HepG2 (cell line): Measurements from ENCODE around the gene IFNA4. TPM values are rescaled to one million over a fixed set of nuclear protein-coding genes. Genes with fewer than 3 reads are reported as not detected.
"Not testable (repeated sequence)": the region's sequence is repeated elsewhere in the genome, so short reads cannot be mapped to it uniquely, and the experiment has no call there.

Experiments used
- ATAC-seq: fragments of 200-7000 bp; cut with Tn5 transposase; 3 replicates; pipeline ENCODE4 v1.9.1; 2020; ENCODE audit warnings: mild to moderate bottlenecking, moderate library complexity
- BruUV-seq: library from RNA; stranded (reverse); fragments of 400-500 nt; replicated peaks from 2 replicates; lab custom pipeline; 2021; lab: Mats Ljungman, UMichigan
- CTCF ChIA-PET: fragments of 300-600 bp; formaldehyde crosslinking; extraction: SDS; loops from one replicate; lab custom pipeline; 2021; ENCODE audit warnings: low total read pairs, inconsistent platforms, low intra/inter-chr PET ratio; lab: Yijun Ruan, JAX
- POLR2A ChIA-PET: fragments of 350-600 bp; sonication (Branson Sonifier 250); formaldehyde crosslinking; loops from one replicate; lab custom pipeline; 2020; ENCODE audit warnings: antibody characterized with exemption, inconsistent platforms; lab: Yijun Ruan, JAX
- DNase-seq: peaks from one replicate; pipeline ENCODE4 v3.0.0-alpha.2; 2015; ENCODE audit warnings: low spot score
- FAIRE-seq: peaks from 3 replicates; lab custom pipeline; 2011; peaks lifted over from hg19 to GRCh38; lab: Jason Lieb, UNC
- H2AFZ ChIP-seq: one replicate; pipeline ENCODE4 v1.6.1; 2011; ENCODE audit warnings: low read length, inconsistent platforms
- H3K27ac ChIP-seq: fragments of 300-600 bp; 3 replicates; pipeline ENCODE4 v1.8.0; 2011; ENCODE audit warnings: mixed run types, mild to moderate bottlenecking, mixed read lengths, low read length, inconsistent platforms; ENCODE audit not compliant: insufficient read depth; ENCODE audit errors: extremely low read length
- H3K27me3 ChIP-seq, 2 experiments: fragments of 200-600 bp in 1 of 2; 2 replicates in 1 of 2; 3 replicates in 1 of 2; pipeline versions ENCODE4 v1.6.0 to v1.8.0; 2011; ENCODE audit warnings: low read length in 2 of 2, mild to moderate bottlenecking in 2 of 2, moderate library complexity in 2 of 2, inconsistent platforms in 1 of 2; ENCODE audit not compliant: insufficient read depth in 2 of 2, control insufficient read depth in 1 of 2
- H3K36me3 ChIP-seq, 2 experiments: fragments of 200-600 bp in 1 of 2; replicated peaks in 1 of 2; 2 replicates in 1 of 2; 3 replicates in 1 of 2; pipeline versions ENCODE4 v1.5.1 to v1.8.0; 2011; ENCODE audit warnings: low read length in 2 of 2, inconsistent platforms in 1 of 2; ENCODE audit not compliant: insufficient read depth in 2 of 2, control insufficient read depth in 1 of 2
- H3K4me1 ChIP-seq: 2 replicates; pipeline ENCODE4 v1.5.1; 2012; ENCODE audit warnings: low read length, inconsistent platforms; ENCODE audit not compliant: insufficient read depth
- H3K4me2 ChIP-seq: 2 replicates; pipeline ENCODE4 v1.6.0; 2011; ENCODE audit warnings: low read depth, low read length, inconsistent platforms
- H3K4me3 ChIP-seq, 3 experiments: fragments of 200-600 bp in 1 of 3; sonication (generic), shearing (Covaris generic) in 1 of 3; replicated peaks in 1 of 3; 2 replicates each; pipeline ENCODE4 v1.5.1; 2011 to 2016; ENCODE audit warnings: low read length in 3 of 3, inconsistent platforms in 2 of 3, low read depth in 2 of 3, mild to moderate bottlenecking in 2 of 3, control low read depth in 1 of 3, mixed read lengths in 1 of 3; ENCODE audit not compliant: insufficient read depth in 1 of 3
- H3K79me2 ChIP-seq: one replicate; pipeline ENCODE4 v1.6.1; 2011; ENCODE audit warnings: low read length, inconsistent platforms; ENCODE audit not compliant: insufficient read depth
- H3K9ac ChIP-seq: 2 replicates; pipeline ENCODE4 v1.6.0; 2011; ENCODE audit warnings: mild to moderate bottlenecking, low read depth, low read length, inconsistent platforms; ENCODE audit not compliant: insufficient read depth
- H3K9me3 ChIP-seq: 2 replicates; pipeline ENCODE4 v1.5.1; 2012; ENCODE audit warnings: mild to moderate bottlenecking, low read length
- H4K20me1 ChIP-seq: 2 replicates; pipeline ENCODE4 v1.6.0; 2011; ENCODE audit warnings: inconsistent platforms, mild to moderate bottlenecking, low read length, moderate library complexity; ENCODE audit not compliant: insufficient read depth
- JUND ChIP-seq: sonication (generic); formaldehyde crosslinking; IDR thresholded peaks from 2 replicates; pipeline ENCODE4 v1.8.0; 2022; ENCODE audit warnings: mild to moderate bottlenecking, missing genetic modification reagents
- NBN ChIP-seq: fragments of 450-650 bp; conservative IDR thresholded peaks from 2 replicates; pipeline ENCODE4 v1.6.1; 2017
- POGZ ChIP-seq: sonication (generic); formaldehyde crosslinking; IDR thresholded peaks from 2 replicates; pipeline ENCODE4 v1.4.0; 2020; ENCODE audit warnings: mild to moderate bottlenecking, missing genetic modification reagents
- PTBP1 ChIP-seq: fragments of 200-400 bp; formaldehyde crosslinking; IDR thresholded peaks from 2 replicates; pipeline ENCODE4 v1.6.1; 2018; ENCODE audit warnings: low read length, low read depth; ENCODE audit not compliant: poor library complexity, severe bottlenecking
- SNAPC2 ChIP-seq: sonication (generic); formaldehyde crosslinking; IDR thresholded peaks from 2 replicates; pipeline ENCODE4 v1.8.1; 2022; ENCODE audit warnings: mild to moderate bottlenecking, missing genetic modification reagents
- STAG1 ChIP-seq: sonication (generic); formaldehyde crosslinking; IDR thresholded peaks from 2 replicates; pipeline ENCODE4 v1.4.0; 2020; ENCODE audit warnings: missing genetic modification reagents
- TEAD2 ChIP-seq: sonication (generic); formaldehyde crosslinking; IDR thresholded peaks from 2 replicates; pipeline ENCODE4 v1.9.0; 2021; ENCODE audit warnings: missing genetic modification reagents
- ZNF138 ChIP-seq: sonication (generic); formaldehyde crosslinking; IDR thresholded peaks from 2 replicates; pipeline ENCODE4 v1.5.0; 2020; ENCODE audit warnings: mild to moderate bottlenecking, low read depth, missing genetic modification reagents
- ZNF264 ChIP-seq: sonication (generic); formaldehyde crosslinking; IDR thresholded peaks from 2 replicates; pipeline ENCODE4 v1.4.0; 2020; ENCODE audit warnings: missing genetic modification reagents
- ZNF30 ChIP-seq: sonication (generic); formaldehyde crosslinking; IDR thresholded peaks from 2 replicates; pipeline ENCODE4 v1.5.0; 2020; ENCODE audit warnings: mild to moderate bottlenecking, missing genetic modification reagents
- ZNF383 ChIP-seq: sonication (generic); formaldehyde crosslinking; IDR thresholded peaks from 2 replicates; pipeline ENCODE4 v1.4.0; 2020; ENCODE audit warnings: missing genetic modification reagents, mild to moderate bottlenecking, borderline replicate concordance
- ZNF589 ChIP-seq: sonication (generic); formaldehyde crosslinking; conservative IDR thresholded peaks from 2 replicates; pipeline ENCODE4 v1.8.0; 2022; ENCODE audit warnings: mild to moderate bottlenecking, moderate library complexity, missing genetic modification reagents
- ZNF850 ChIP-seq: sonication (generic); formaldehyde crosslinking; conservative IDR thresholded peaks from 2 replicates; pipeline ENCODE4 v1.9.0; 2021; ENCODE audit warnings: mild to moderate bottlenecking, missing genetic modification reagents
- WGBS: methylation state at CpG from one replicate; pipeline ENCODE4 v1.1.6; 2017; ENCODE audit warnings: low lambda C conversion rate; 5-methylcytosine and 5-hydroxymethylcytosine counted together
- in situ Hi-C: cut with HindIII; loops from 2 replicates; pipeline ENCODE4 v1.10.0; 2017; ENCODE audit warnings: low pct_unique_long_range_greater_than_20kb; ENCODE audit not compliant: extremely low pct_ligation_motif_present
- intact Hi-C: fragments of 100-400 bp; cut with micrococcal nuclease; formaldehyde crosslinking; loops from one replicate; pipeline ENCODE4 v1.10.0; 2022; ENCODE audit not compliant: unreplicated experiment
- polyA plus RNA-seq, 8 experiments: library from polyadenylated mRNA; depleted of rRNA in 3 of 8; stranded (reverse) in 7 of 8; unstranded in 1 of 8; fragments of >200 nt; fragmentation: Illumina TruSeq in 4 of 8; extraction: Trizol in 4 of 8; gene quantifications; 2 replicates each; pipeline versions ENCODE4 v1.2.1 to v1.2.3, GENCODE V29; 2011 to 2016; ENCODE audit warnings: low read depth in 4 of 8, missing spikeins in 1 of 8, mixed read lengths in 1 of 8; ENCODE audit not compliant: insufficient read depth in 1 of 8
- total RNA-seq, 5 experiments: library from RNA; depleted of rRNA; stranded (reverse); fragments of >200 nt; fragmentation: Illumina TruSeq; extraction: Trizol; gene quantifications; 2 replicates each; pipeline ENCODE4 v1.2.3, GENCODE V29; 2016; ENCODE audit warnings: low read depth in 1 of 5
- TF ChIP-seq, protein P1 (sequence below): sonication (generic); formaldehyde crosslinking; IDR thresholded peaks from 2 replicates; pipeline ENCODE4 v1.5.0; 2020; ENCODE audit warnings: mild to moderate bottlenecking, missing genetic modification reagents, moderate library complexity
- TF ChIP-seq, protein P2 (sequence below): sonication (generic); formaldehyde crosslinking; IDR thresholded peaks from 2 replicates; pipeline ENCODE4 v1.4.0; 2020; ENCODE audit warnings: missing genetic modification reagents

The IFNA4 gene
- total and polyA plus RNA-seq, 2 of the 13 experiments (the other 11 are each of a cell fraction or from before 2014, with no cell fraction given), result not detected

DNA sequence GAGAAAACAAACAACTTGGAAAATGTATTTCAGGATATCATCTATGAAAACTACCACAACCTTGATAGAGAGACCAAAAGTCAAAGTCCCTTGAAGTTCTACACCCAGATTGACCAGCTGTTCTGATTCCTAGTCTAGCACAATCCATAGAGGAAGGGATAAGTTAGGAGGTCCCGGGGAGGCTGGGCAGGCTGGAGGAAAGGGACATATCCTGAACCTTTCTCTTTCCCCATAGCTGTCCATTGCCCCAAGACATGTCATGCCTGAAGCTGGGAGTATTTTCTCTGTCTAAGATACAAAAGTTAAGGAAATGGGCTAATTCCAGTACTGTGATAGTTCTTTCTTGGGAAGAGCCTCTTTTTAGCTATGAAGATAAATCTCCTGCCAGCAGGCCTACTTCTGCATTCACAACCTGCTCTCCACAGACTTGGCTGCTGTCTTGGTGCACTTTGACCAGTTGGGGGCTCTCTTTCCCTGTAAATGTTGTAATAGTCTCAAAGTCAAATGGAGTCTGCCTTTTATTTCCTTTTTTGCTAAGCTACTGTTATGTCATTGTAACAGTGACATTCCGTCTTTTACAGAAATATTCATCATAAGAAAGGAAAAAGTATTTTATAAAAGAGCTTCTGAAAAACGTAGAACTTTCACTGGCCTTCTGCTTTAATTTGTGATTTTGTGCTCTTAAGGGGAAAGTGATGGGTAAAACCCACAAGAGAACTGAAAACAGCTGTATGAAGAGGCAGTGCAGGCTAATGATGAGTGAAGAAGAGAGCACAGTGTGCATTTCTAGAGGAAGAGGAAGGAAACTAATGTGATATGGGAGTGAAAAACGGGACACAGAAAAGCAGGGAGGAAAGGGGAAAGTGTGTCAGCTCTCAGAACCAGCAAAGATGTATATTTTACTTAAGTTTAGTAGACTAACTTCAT lies 4.3 kb downstream of the IFNA4 start:
- H3K27ac ChIP-seq, CTCF ChIA-PET, BruUV-seq, H3K9ac ChIP-seq, H3K79me2 ChIP-seq, POLR2A ChIA-PET, H3K4me3 ChIP-seq, H3K36me3 ChIP-seq, intact Hi-C loops, H3K4me2 ChIP-seq, H3K9me3 ChIP-seq, H4K20me1 ChIP-seq, H3K4me1 ChIP-seq, H2AFZ ChIP-seq, DNase-seq, H3K27me3 ChIP-seq: not testable (repeated sequence)
- FAIRE-seq (peak; percentile 72), ATAC-seq (peak; percentile 84)
- TF ChIP-seq, protein P1, sequence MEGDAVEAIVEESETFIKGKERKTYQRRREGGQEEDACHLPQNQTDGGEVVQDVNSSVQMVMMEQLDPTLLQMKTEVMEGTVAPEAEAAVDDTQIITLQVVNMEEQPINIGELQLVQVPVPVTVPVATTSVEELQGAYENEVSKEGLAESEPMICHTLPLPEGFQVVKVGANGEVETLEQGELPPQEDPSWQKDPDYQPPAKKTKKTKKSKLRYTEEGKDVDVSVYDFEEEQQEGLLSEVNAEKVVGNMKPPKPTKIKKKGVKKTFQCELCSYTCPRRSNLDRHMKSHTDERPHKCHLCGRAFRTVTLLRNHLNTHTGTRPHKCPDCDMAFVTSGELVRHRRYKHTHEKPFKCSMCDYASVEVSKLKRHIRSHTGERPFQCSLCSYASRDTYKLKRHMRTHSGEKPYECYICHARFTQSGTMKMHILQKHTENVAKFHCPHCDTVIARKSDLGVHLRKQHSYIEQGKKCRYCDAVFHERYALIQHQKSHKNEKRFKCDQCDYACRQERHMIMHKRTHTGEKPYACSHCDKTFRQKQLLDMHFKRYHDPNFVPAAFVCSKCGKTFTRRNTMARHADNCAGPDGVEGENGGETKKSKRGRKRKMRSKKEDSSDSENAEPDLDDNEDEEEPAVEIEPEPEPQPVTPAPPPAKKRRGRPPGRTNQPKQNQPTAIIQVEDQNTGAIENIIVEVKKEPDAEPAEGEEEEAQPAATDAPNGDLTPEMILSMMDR, result peak; percentile 54
- TF ChIP-seq STAG1, result peak; percentile 22
- 5% methylated on average over 4 of the region's 4 CpGs for WGBS
- in situ Hi-C loops, result loop anchor here (25.0 kb wide), 1 partner anchor 604 kb away; no protein-coding TSS in a partner anchor

DNA sequence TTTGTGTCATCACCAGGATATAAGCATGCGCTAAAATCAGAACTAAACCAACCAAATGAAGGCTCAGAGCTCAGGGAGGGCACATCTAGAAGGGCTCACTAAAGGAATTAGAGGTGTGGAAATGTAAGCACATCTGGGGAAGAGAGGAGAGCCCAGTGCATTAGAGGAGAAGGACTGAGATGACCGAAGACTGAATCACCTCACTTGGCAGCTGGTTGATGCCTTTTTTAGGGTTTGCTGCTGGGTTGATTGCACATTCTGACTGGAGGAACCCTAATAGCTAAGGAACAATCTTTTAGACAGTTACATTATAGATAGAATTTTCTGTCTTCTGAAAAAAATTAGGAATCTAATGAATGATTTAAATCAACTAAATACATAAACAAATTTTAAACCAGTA lies 12.7 kb downstream of the IFNA4 start:
- Histone ChIP-seq H3K4me2 (no peak overlapping the region), H3K27me3 (no peaks in the 10 kb centered on the region), H3K79me2 (no peaks in the 10 kb centered on the region), H2AFZ (no peak overlapping the region), H3K27ac (no peak overlapping the region), H3K9me3 (no peaks in the 10 kb centered on the region), H4K20me1 (no peaks in the 10 kb centered on the region), H3K4me3 (no peak overlapping the region), H3K9ac (no peak overlapping the region), H3K36me3 (no peaks in the 10 kb centered on the region), H3K4me1 (no peaks in the 10 kb centered on the region)
- FAIRE-seq (no peak), ATAC-seq (no peak), DNase-seq (no peak)
- CTCF ChIA-PET, result no interaction called here
- intact Hi-C loops, result no loop called here
- POLR2A ChIA-PET, result no interaction called here
- WGBS, result 32% methylated on average over 2 of the region's 2 CpGs
- no TSS peak for BruUV-seq
- in situ Hi-C loops, result loop anchor here (25.0 kb wide), 1 partner anchor 613 kb away; no protein-coding TSS in a partner anchor
- TF ChIP-seq, protein P2, sequence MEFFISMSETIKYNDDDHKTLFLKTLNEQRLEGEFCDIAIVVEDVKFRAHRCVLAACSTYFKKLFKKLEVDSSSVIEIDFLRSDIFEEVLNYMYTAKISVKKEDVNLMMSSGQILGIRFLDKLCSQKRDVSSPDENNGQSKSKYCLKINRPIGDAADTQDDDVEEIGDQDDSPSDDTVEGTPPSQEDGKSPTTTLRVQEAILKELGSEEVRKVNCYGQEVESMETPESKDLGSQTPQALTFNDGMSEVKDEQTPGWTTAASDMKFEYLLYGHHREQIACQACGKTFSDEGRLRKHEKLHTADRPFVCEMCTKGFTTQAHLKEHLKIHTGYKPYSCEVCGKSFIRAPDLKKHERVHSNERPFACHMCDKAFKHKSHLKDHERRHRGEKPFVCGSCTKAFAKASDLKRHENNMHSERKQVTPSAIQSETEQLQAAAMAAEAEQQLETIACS, result no peak
- TF ChIP-seq TEAD2 (CRISPR knock-in tag), result no peak
- no peak for TF ChIP-seq POGZ
- TF ChIP-seq ZNF589 (CRISPR knock-in tag), result no peak
- TF ChIP-seq ZNF30 (CRISPR knock-in tag), result no peak
- no peak for TF ChIP-seq NBN
- no peak for TF ChIP-seq JUND
- TF ChIP-seq SNAPC2 (CRISPR knock-in tag), result no peak
- TF ChIP-seq PTBP1, result no peak
- no peak for TF ChIP-seq ZNF138 (CRISPR knock-in tag)
- TF ChIP-seq ZNF383 (CRISPR knock-in tag), result no peak
- TF ChIP-seq ZNF264 (CRISPR knock-in tag), result no peak
- TF ChIP-seq ZNF850 (CRISPR knock-in tag), result no peak
